ENCODE results near the gene ANKRD33.

- TF ChIP-seq, protein P1, sequence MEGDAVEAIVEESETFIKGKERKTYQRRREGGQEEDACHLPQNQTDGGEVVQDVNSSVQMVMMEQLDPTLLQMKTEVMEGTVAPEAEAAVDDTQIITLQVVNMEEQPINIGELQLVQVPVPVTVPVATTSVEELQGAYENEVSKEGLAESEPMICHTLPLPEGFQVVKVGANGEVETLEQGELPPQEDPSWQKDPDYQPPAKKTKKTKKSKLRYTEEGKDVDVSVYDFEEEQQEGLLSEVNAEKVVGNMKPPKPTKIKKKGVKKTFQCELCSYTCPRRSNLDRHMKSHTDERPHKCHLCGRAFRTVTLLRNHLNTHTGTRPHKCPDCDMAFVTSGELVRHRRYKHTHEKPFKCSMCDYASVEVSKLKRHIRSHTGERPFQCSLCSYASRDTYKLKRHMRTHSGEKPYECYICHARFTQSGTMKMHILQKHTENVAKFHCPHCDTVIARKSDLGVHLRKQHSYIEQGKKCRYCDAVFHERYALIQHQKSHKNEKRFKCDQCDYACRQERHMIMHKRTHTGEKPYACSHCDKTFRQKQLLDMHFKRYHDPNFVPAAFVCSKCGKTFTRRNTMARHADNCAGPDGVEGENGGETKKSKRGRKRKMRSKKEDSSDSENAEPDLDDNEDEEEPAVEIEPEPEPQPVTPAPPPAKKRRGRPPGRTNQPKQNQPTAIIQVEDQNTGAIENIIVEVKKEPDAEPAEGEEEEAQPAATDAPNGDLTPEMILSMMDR (conservative IDR thresholded peaks at IDR 0.05 in 1 of 2, IDR thresholded peaks at IDR 0.05 in 1 of 2; ENCODE audit: extremely low read depth in 1 of 2, insufficient read depth in 1 of 2, low read depth in 1 of 2, low read length in 2 of 2), result no peak
- TF ChIP-seq EZH2 (IDR thresholded peaks at IDR 0.05; ENCODE audit: borderline replicate concordance, low read length), result no peak
These were observed 3.1 kb upstream of the ANKRD33 start for GRCh38 chr12:51884676-51885229.
